Omental fat pad (tissue), 4 donors: Measurements from ENCODE around the gene CYFIP1. TPM values are rescaled to one million over a fixed set of nuclear protein-coding genes. Genes with fewer than 3 reads are reported as not detected.

Experiments
- ATAC-seq: fragments of 150-250 bp; one replicate; pipeline ENCODE4 v1.9.1; 2016; ENCODE audit warnings: mild to moderate bottlenecking, moderate library complexity; ENCODE audit not compliant: low FRiP score
- DNase-seq: peaks from one replicate; pipeline ENCODE4 v3.0.0-alpha.2; 2019; ENCODE audit warnings: low spot score
- CTCF ChIP-seq, 3 donors: fragments of 450-650 bp; IDR thresholded peaks; one replicate each; pipeline ENCODE4 v1.5.1; 2016 to 2017; ENCODE audit warnings: antibody characterized with exemption in 3 of 3, mild to moderate bottlenecking in 3 of 3, moderate library complexity in 2 of 3
- total RNA-seq, 4 donors: library from RNA; depleted of rRNA; stranded (reverse); fragments of >200 nt; gene quantifications; one replicate each; pipeline ENCODE4 v1.1.0, GENCODE V29; 2016

Gene CYFIP1
- total RNA-seq, 4 donors from 2014 or later = 86.4 to 129 (median 97.5) TPM

GRCh38 chr15:22891426-22892210 is 88.5 kb downstream of the CYFIP1 start:
- no peak for DNase-seq
- TF ChIP-seq CTCF (IDR thresholded peaks at IDR 0.05) = no peak
- no peak for ATAC-seq

GRCh38 chr15:22890296-22890695 is 89.9 kb downstream of the CYFIP1 start:
- DNase-seq (no peak), ATAC-seq (no peak)
- TF ChIP-seq CTCF (IDR thresholded peaks at IDR 0.05) = no peak

GRCh38 chr15:22889146-22889818 is 90.9 kb downstream of the CYFIP1 start:
- no peak for TF ChIP-seq CTCF (IDR thresholded peaks at IDR 0.05)
- DNase-seq = no peak
- ATAC-seq = no peak

- no peak for TF ChIP-seq CTCF (IDR thresholded peaks at IDR 0.05)
- no peak for DNase-seq
- no peak for ATAC-seq
These were observed 91.9 kb downstream of the CYFIP1 start for GRCh38 chr15:22888120-22888859.

- DNase-seq = no peak
- TF ChIP-seq CTCF (IDR thresholded peaks at IDR 0.05) = no peak
These were observed 92.8 kb downstream of the CYFIP1 start for GRCh38 chr15:22887157-22887951.

GRCh38 chr15:22885120-22885519 is 95.0 kb downstream of the CYFIP1 start:
- DNase-seq (no peak), ATAC-seq (no peak)
- TF ChIP-seq CTCF (IDR thresholded peaks at IDR 0.05) = no peak

More at GRCh38 chr15:22887157-22887951, 92.8 kb downstream of the CYFIP1 start:
- no peak for ATAC-seq
